Measurements from ENCODE around the gene LNX1. TPM values are rescaled to one million over a fixed set of nuclear protein-coding genes. Genes with fewer than 3 reads are reported as not detected.

The LNX1 gene
- total RNA-seq, 1 experiment from 2014 or later, result 3.3 TPM

GRCh38 chr4:53574528-53574927 is 16.8 kb downstream of the LNX1 start:
- no peak for TF ChIP-seq ZNF274 (IDR thresholded peaks at IDR 0.05; ENCODE audit: low read depth, low read length)
- TF ChIP-seq EZH2phosphoT487 (IDR thresholded peaks at IDR 0.05; ENCODE audit: borderline replicate concordance), result no peak
- no peak for TF ChIP-seq CTCF (IDR thresholded peaks at IDR 0.05 in 2 of 3, conservative IDR thresholded peaks at IDR 0.05 in 1 of 3; ENCODE audit: borderline replicate concordance in 1 of 3, insufficient read depth in 1 of 3, low read depth in 2 of 3, low read length in 2 of 3)
- no peak for TF ChIP-seq CEBPB (IDR thresholded peaks at IDR 0.05; ENCODE audit: low read depth)
- no peak for TF ChIP-seq SP1 (IDR thresholded peaks at IDR 0.05; ENCODE audit: low read depth)
- no peak for TF ChIP-seq CBX3 (IDR thresholded peaks at IDR 0.05; ENCODE audit: low read depth)
- TF ChIP-seq, protein P1, sequence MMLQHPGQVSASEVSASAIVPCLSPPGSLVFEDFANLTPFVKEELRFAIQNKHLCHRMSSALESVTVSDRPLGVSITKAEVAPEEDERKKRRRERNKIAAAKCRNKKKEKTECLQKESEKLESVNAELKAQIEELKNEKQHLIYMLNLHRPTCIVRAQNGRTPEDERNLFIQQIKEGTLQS (IDR thresholded peaks at IDR 0.05), result no peak
- no peak for TF ChIP-seq POLR2A (IDR thresholded peaks at IDR 0.05; ENCODE audit: borderline replicate concordance, extremely low read depth, insufficient read depth, insufficient read length)
- TF ChIP-seq ELF1 (IDR thresholded peaks at IDR 0.05; ENCODE audit: borderline replicate concordance, low read depth), result no peak
- TF ChIP-seq REST (IDR thresholded peaks at IDR 0.05; ENCODE audit: low read depth), result no peak
- no peak for TF ChIP-seq SRF (IDR thresholded peaks at IDR 0.05; ENCODE audit: low read depth)
- no peak for TF ChIP-seq EZH2 (IDR thresholded peaks at IDR 0.05)
- TF ChIP-seq EGR1 (IDR thresholded peaks at IDR 0.05; ENCODE audit: low read depth), result no peak
- TF ChIP-seq TCF7L2 (IDR thresholded peaks at IDR 0.05; ENCODE audit: borderline replicate concordance, extremely low read depth, insufficient read depth, insufficient read length), result no peak
- TF ChIP-seq FOSL1 (IDR thresholded peaks at IDR 0.05; ENCODE audit: low read depth), result no peak
- TF ChIP-seq SIN3A (IDR thresholded peaks at IDR 0.05; ENCODE audit: low read depth), result no peak
- Histone ChIP-seq H3K36me3 (ENCODE audit: control insufficient read depth in 1 of 2, insufficient read depth in 2 of 2, low read length in 2 of 2) (no peaks in the 10 kb centered on the region), H3K4me1 (ENCODE audit: control insufficient read depth in 1 of 2, insufficient read depth in 2 of 2, low read length in 2 of 2) (no peaks in the 10 kb centered on the region), H3K4me3 (replicated peaks in 1 of 2; ENCODE audit: low read depth in 1 of 2, low read length in 2 of 2) (no peak overlapping the region), H3K4me2 (ENCODE audit: low read length) (no peak overlapping the region), H3K27ac (ENCODE audit: low read depth, low read length) (no peak overlapping the region), H3K9ac (ENCODE audit: low read length) (no peak overlapping the region), H3K27me3 (ENCODE audit: insufficient read depth, low read length) (no peaks in the 10 kb centered on the region), H3K9me2 (ENCODE audit: insufficient read depth) (no peaks in the 10 kb centered on the region), H3K9me3 (ENCODE audit: control insufficient read depth in 1 of 2, insufficient read depth in 1 of 2, low read depth in 1 of 2, low read length in 2 of 2) (no peaks in the 10 kb centered on the region), H4K20me1 (ENCODE audit: insufficient read depth) (no peaks in the 10 kb centered on the region), H2AFZ (ENCODE audit: low read depth, low read length, poor library complexity, severe bottlenecking) (no peak overlapping the region), H3K79me2 (ENCODE audit: insufficient read depth, low read length) (no peaks in the 10 kb centered on the region)
- ATAC-seq (no peak), DNase-seq (ENCODE audit: low read depth, low spot score) (no peak)
- no TSS peak for BruUV-seq (replicated peaks)
- intact Hi-C loops (cut with micrococcal nuclease), result no loop called here
- POLR2A ChIA-PET, result no interaction called here
- CTCF ChIA-PET, result no interaction called here
- RAD21 ChIA-PET (ENCODE audit: low non-redundant PET in 1 of 2, low total read pairs in 2 of 2, uncharacterized antibody in 2 of 2, unreplicated experiment in 2 of 2), result no interaction called here

Measured in HCT116 (cell line).